ENCODE results near the gene LOXL4.

Gene LOXL4

DNA sequence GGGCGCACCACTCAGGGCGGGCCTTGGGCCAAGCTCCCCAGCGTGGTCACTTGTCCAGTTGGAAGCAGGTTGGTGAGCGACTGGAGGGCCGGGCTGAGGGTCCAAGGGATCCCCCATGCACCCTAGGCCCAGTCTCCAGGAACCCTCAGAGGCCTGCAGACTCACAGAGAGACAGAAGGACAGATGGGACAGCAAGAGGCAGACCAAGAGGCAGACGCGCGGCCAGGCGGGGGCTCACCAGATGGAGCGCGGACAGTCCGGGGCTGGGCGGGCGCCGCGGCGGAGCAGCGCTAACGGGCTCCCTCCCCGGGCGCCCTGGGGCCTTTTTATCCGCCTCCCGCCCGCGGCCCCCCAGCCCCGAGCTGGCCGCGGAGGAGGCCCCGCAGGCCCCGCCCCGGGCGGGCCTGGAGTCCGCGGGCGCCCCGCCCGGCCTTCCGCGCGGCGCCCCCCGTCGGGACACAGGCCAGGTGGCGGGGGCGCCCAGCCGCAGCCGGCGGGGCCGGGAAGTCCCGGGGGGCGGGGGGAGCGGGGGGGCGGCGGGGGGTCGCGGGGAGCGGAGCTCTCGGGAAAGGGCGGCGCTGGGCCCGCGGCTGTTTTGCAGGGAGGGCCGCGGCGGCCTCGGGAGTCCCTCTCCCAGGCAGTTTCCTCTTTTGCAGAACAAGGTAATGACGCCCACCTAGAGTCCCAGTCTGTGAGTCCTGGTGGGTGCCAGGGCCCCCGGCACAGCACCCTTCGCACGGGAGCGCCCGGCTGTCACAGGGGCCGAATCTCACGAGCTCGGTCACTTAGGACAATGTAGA lies at the start of gene LOXL4:
Gene LOXL4 (minus strand): TSS at position 301 of the 800 bp plus-strand sequence. CDS start 5,175 bp downstream, outside the sequence.
- no peak for DNase-seq

GRCh38 chr10:98316661-98317060 lies 48.7 kb upstream of the LOXL4 start:
- no peak for DNase-seq

- no peak for DNase-seq
Measured at GRCh38 chr10:98316170-98316569, 48.2 kb upstream of the LOXL4 start.

GRCh38 chr10:98314532-98315284 lies 46.7 kb upstream of the LOXL4 start:
- no peak for DNase-seq

GRCh38 chr10:98313598-98313997 lies 45.6 kb upstream of the LOXL4 start:
- DNase-seq: no peak

DNA sequence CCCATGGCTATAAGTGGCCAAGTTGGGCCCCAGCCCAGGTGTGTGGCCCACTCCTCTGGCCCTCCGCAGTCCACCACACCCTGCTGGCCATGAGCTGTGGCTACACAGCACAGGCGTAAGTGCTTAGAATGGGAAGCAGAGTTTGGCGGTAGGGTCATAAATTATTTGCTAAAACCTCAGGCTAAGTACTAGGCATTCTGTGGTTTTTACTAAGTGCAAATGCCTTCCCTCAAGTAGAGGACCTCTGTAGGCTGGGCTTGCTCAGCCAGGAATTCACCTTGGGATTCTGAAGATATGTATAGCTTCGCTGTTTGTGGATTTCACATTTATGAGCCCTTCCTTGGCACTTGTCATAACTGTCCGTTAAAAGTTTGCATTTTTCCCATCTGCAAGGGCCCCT lies 44.8 kb upstream of the LOXL4 start:
- no peak for DNase-seq

DNA sequence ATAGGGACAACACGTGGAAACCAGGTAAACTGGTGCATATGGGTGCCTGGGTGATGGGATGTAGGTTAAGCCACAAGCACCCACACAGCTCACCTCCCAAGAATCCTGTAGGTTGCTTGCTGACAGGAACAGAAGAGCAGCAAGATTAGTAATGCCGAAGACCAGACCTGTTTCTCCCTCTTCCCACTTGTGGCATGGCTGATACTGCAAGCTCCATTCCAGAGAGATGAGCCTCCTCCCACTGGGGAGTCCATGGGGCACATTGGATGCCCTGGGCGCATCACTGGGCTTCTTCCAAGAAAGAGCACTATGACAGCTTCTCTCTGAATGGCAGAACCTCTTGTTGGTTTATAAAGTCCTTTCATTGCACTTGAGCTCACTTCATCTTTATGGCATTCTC lies 44.4 kb upstream of the LOXL4 start:
- DNase-seq: no peak

- no peak for DNase-seq
Measured at GRCh38 chr10:98310701-98311100, 42.7 kb upstream of the LOXL4 start.

DNA sequence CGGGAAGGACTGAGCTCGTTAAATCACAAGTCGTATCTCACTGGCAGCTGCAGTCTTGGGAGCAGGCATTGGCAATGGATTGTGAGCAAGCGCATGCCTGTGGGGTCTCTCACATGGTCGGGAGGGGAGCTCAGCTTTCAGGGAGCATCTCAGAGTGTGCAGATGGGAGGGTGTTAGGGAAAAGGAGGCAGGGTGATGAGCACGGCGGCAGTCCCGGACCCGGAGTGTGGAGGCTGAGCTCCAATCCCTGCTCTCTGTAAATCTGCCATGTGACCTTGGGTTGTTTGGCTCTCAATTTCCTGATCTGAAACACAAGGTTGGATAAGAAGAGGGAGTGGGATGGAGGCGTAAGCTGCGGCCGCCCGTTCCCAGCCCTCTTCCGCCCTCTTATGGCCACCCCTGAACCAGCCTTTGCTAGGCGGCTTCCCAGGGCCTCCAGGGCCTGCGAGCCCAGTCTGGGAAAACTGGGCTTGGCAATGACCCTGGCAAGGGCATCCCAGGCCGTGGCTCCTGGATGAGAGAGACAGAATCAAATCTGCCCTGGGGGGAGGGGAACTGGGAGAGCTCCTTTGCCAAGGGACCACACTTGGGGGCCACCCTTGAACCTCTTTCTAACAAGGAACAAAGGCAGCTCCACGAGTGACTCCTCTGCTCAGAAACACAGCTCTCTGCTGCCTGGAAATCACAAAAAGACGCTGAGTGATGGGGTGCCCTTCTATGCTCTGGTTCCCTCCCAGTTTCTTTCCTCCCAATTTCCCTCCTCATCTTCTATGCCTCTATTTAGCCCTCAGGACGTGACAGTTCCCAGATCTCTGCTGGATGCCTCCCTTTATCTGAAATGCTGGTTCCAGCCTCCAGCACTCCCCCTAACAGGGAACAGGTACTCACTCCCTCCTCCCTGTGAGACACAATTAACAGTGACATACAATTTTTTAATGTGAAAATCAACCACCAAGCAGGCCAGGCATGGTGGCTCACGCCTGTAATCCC lies 41.7 kb upstream of the LOXL4 start:
- no peak for DNase-seq

DNA sequence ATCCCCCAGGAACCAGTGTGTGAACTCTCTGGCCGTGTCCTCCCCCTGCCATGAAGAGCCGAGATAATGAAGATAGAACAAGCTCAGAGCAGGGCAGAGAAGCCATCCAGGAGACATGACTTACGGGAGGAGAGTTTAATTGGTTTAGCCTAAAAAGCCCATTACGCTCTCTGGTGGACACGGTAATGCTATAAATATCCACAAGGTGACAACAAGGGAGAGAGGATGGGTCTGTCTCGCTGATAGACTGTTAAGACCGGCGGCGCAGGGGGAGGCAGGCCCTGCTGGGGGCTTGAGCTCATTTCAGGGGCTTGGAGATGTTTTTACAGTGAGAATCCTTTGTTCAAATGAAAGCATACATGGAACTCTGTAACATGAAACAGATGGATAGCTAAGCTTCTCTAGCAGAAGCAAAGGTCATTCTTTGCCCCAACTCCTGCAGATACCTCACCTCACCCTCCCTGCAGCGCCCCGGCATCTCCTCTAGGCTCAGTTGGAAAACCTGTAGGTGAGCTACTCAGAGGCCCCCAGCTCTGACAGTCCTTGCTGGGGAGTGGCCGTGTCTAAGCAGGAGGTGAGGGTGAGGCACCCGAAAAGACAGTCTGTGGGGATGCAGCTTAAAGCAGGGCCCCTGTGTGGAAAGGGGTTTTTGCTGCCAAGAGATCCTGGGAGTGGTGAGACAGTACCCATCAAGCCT lies 40.8 kb upstream of the LOXL4 start:
- DNase-seq: no peak

DNA sequence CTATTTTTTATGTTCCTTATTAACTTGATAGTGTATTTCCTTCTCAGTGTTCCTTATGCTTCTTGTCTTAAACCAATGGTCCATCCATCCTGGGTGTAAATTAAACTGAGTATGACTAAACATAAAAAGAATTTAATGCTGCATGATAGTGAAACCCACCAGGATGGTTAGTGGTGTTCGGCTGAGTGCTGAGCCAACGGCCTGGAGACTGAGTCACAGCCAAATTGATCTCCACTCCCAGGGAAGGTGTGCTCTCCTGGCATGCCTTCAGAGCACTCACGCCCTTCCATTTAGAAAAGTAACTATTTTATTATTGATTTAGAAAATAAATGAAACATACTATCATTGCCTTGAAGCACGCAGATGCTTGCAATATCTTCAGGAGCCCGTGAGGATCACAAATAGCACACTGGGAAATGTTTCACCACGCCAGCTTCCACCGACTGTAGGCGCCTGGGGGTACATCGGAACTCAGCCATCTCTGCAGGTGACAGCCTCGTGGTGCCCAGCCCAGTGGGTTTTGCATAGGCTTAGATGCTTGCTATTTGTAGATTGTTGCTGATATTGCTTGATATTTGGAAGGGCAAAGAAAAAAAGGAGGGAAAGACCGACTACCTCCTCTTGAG lies 40.0 kb upstream of the LOXL4 start:
- DNase-seq: no peak

- DNase-seq: no peak
Measured at GRCh38 chr10:98306501-98306900, 38.5 kb upstream of the LOXL4 start.

GRCh38 chr10:98303569-98303968 lies 35.6 kb upstream of the LOXL4 start:
- no peak for DNase-seq

- DNase-seq: no peak
Measured at GRCh38 chr10:98302741-98303365, 34.9 kb upstream of the LOXL4 start.

DNA sequence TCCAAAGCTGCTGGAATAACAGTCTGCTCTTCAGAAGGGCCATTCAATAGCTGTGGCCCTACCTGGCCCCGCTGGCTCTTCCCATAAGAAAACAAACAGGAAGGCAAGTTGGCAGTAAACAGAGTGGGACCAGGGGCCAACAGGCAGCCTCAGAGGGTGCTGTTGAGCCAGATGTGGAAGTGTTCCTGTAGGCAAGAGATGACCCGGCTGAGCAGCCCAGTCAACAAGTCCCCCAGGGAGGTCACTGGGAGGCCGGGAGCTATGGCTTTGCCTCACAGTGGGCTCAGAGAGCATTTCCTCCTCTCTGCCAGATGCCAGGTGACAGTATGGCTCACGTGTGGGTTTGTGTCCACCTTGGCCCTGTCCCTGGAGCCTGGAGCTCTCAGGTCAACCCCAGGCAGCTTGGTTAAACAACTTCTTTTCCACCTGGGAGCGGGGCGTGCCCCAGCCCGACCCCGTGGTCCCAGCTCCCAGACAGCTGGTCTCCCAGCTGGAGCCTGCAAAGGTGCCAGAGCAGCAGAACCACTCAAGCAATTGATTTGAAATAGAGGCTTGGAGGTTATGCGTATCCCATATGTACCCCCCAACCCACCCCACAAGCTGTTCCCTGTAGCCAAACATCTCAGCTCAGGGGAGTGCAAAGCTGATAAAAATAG lies 33.8 kb upstream of the LOXL4 start:
- no peak for DNase-seq

DNA sequence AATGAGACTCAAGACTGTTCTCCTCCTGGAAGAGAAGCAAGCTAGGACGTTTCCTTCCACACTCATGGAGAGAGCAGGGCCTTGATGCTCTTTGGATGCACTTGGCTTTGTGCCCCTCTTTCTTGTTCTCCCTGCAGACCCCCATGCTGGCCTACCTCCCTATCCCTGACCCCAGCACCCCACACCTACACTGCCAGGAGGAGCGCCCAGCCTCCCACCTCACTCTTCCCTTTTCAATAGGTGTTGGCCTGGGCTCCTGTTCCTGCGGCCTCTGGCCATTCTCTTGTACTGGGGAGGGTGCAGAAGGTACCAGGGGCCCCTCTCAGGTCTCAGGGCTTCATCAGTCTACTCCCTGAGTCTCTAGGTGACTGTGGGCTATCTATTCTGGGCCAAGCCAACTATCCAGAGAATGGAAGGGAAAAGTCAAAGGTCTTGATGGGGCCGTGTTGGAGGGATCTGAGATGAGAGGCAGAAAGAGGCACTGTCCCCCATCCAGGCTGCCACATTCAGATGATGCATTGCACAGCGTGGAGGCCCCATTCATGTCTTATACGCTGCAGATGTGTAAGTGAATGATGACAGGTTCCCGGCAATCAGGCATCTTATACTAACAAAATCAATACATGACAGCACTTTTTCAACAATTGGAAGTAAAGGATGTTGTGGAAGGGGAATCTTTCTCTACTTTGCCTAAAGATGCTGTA lies 32.7 kb upstream of the LOXL4 start:
- DNase-seq: no peak

GRCh38 chr10:98299341-98299740 lies 31.3 kb upstream of the LOXL4 start:
- no peak for DNase-seq

DNA sequence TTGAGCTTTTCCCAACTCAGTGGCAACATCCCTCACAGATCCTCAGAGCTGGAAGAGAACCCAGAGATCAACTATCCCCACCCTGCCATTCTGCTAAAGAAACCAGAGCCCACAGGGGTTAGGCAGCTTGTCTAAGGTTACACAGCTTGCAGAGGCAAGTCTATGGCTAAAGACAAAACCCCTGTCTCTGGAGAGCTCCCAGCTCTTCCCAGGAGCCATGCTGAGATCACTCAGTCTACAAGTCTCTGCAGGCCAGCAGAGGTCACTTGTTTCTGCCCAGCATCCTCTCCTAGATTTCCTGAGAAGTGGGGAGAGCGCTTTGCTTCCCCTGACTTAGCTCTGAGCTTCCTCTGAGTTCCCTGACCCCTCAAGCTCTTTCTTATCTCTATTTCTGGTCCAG lies 28.5 kb upstream of the LOXL4 start:
- no peak for DNase-seq

- DNase-seq: no peak
Measured at GRCh38 chr10:98295907-98296306, 27.9 kb upstream of the LOXL4 start.

DNA sequence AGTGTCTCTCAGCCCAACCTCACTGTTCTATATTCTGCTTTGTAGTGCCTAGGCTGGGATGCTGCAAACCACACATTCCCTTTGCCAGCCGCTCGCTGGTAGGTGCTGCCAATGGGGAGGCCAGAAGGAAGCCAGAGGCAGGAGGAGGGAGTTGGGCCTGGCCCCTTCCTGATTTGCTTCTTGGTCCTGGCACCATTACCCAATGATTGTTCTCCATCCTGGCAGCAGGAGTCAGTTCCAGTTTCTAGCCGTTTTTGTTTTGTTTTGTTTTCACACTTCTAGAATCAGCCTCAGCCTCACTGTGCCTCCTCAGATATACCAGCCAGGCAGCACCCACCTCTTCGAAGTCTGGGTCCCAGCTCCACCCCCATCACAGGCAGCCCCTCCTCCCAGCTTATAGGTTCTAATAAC lies 27.4 kb upstream of the LOXL4 start:
- no peak for DNase-seq

Data from activated gamma-delta T cell treated with Interleukin-2 at 50 U/mL for 16 hours (primary cell).